ENCODE measurements around the gene HSFX3.
"Not testable (repeated sequence)": the region's sequence is repeated elsewhere in the genome, so short reads cannot be mapped to it uniquely, and the experiment has no call there.

The HSFX3 gene

DNA sequence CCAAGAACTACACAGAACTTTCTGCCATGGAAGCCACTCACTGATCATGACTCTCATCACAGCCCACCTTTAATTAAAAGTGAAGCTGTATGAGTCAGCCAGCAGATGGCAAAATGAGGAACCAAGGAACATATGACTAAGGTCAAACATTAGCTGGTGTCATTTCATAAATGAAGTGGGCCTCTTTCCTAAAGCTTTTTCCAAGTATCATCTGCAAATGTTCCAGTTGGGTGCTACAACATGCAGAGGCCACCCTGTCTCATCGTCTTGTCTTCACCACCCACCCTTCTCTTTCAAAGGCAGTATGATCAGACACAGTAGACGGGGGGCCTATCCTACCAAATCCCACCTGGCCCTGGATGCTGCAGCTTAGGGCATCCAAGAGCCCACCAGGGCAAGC lies 18.1 kb downstream of the HSFX3 start:
- Histone ChIP-seq H3K27ac (replicated peaks) (peak overlapping the region; percentile 38; the same call in 1 of the 2 replicates), H3K4me3 (replicated peaks; ENCODE audit: insufficient read depth, low read length) (no peak overlapping the region), H3K27me3 (ENCODE audit: insufficient read depth, poor library complexity, severe bottlenecking) (no peaks in the 10 kb centered on the region)
- TF ChIP-seq, protein P1, sequence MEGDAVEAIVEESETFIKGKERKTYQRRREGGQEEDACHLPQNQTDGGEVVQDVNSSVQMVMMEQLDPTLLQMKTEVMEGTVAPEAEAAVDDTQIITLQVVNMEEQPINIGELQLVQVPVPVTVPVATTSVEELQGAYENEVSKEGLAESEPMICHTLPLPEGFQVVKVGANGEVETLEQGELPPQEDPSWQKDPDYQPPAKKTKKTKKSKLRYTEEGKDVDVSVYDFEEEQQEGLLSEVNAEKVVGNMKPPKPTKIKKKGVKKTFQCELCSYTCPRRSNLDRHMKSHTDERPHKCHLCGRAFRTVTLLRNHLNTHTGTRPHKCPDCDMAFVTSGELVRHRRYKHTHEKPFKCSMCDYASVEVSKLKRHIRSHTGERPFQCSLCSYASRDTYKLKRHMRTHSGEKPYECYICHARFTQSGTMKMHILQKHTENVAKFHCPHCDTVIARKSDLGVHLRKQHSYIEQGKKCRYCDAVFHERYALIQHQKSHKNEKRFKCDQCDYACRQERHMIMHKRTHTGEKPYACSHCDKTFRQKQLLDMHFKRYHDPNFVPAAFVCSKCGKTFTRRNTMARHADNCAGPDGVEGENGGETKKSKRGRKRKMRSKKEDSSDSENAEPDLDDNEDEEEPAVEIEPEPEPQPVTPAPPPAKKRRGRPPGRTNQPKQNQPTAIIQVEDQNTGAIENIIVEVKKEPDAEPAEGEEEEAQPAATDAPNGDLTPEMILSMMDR (IDR thresholded peaks at IDR 0.05; ENCODE audit: insufficient read depth, low read length), result no peak
- TF ChIP-seq, protein P2, sequence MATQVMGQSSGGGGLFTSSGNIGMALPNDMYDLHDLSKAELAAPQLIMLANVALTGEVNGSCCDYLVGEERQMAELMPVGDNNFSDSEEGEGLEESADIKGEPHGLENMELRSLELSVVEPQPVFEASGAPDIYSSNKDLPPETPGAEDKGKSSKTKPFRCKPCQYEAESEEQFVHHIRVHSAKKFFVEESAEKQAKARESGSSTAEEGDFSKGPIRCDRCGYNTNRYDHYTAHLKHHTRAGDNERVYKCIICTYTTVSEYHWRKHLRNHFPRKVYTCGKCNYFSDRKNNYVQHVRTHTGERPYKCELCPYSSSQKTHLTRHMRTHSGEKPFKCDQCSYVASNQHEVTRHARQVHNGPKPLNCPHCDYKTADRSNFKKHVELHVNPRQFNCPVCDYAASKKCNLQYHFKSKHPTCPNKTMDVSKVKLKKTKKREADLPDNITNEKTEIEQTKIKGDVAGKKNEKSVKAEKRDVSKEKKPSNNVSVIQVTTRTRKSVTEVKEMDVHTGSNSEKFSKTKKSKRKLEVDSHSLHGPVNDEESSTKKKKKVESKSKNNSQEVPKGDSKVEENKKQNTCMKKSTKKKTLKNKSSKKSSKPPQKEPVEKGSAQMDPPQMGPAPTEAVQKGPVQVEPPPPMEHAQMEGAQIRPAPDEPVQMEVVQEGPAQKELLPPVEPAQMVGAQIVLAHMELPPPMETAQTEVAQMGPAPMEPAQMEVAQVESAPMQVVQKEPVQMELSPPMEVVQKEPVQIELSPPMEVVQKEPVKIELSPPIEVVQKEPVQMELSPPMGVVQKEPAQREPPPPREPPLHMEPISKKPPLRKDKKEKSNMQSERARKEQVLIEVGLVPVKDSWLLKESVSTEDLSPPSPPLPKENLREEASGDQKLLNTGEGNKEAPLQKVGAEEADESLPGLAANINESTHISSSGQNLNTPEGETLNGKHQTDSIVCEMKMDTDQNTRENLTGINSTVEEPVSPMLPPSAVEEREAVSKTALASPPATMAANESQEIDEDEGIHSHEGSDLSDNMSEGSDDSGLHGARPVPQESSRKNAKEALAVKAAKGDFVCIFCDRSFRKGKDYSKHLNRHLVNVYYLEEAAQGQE (IDR thresholded peaks at IDR 0.05; ENCODE audit: insufficient replicate concordance, low read depth), result no peak
- TF ChIP-seq POLR2AphosphoS5 (IDR thresholded peaks at IDR 0.05; ENCODE audit: low read depth) (no peak), GABPA (IDR thresholded peaks at IDR 0.05; ENCODE audit: low read depth) (no peak), SPI1 (IDR thresholded peaks at IDR 0.05; ENCODE audit: borderline replicate concordance, low read depth) (no peak)
- DNase-seq (ENCODE audit: low read depth in 1 of 2, low spot score in 1 of 2), result peak in 1 of 2 experiments; percentile 33

DNA sequence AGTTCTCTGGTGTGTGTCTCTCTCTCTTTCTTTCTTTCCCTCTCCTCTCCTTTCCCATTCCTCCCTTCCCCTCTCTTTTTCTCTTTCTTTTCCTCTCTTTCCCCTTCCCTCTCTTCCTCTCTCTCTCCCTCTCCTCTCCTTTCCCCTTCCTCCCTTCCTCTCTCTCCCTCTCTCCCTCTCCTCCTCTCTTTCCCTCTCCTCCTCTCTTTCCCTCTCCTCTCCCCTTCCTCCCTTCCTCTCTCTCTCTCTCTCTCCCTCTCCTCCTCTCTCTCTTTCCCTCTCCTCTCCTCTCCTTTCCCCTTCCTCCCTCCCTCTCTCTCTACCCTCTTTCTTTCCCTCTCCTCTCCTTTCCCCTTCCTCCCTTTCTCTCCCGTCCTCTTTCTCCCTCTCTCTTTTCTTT lies 21.3 kb downstream of the HSFX3 start:
- TF ChIP-seq SPI1 (IDR thresholded peaks at IDR 0.05; ENCODE audit: borderline replicate concordance, low read depth), result no peak
- DNase-seq (ENCODE audit: low read depth in 1 of 2, low spot score in 1 of 2), result no peak
- no peaks in the 10 kb centered on the region for H3K27me3 ChIP-seq (ENCODE audit: insufficient read depth, poor library complexity, severe bottlenecking)
- no peak overlapping the region for H3K27ac ChIP-seq (replicated peaks)
- no peak overlapping the region for H3K4me3 ChIP-seq (replicated peaks; ENCODE audit: insufficient read depth, low read length)

DNA sequence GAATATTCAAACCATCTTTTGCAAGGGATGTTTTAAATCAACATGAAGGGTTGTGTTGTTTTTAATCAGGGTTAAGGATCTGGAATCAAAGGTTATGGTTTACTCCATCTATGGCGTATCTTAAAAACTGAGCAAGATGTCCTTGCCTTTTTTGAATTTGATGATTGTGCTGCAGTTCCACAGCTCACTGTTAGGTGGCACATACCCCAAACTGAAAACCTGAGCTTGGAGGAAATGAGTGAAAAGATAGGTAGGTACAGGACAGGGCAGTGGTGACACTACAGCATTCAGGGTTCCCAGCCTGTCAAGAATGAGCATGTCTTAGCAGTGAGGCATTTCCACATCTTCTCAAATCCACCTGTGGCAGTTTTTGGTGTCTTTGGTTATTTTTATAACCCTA lies 22.0 kb downstream of the HSFX3 start:
- Histone ChIP-seq H3K27ac (replicated peaks) (no peak overlapping the region), H3K4me3 (replicated peaks; ENCODE audit: insufficient read depth, low read length) (no peak overlapping the region), H3K27me3 (ENCODE audit: insufficient read depth, poor library complexity, severe bottlenecking) (no peaks in the 10 kb centered on the region)
- DNase-seq (ENCODE audit: low read depth in 1 of 2, low spot score in 1 of 2), result peak in 1 of 2 experiments; percentile 44
- TF ChIP-seq GABPA (IDR thresholded peaks at IDR 0.05; ENCODE audit: low read depth), result no peak
- TF ChIP-seq, protein P1 (IDR thresholded peaks at IDR 0.05; ENCODE audit: insufficient read depth, low read length), result peak; percentile 12

DNA sequence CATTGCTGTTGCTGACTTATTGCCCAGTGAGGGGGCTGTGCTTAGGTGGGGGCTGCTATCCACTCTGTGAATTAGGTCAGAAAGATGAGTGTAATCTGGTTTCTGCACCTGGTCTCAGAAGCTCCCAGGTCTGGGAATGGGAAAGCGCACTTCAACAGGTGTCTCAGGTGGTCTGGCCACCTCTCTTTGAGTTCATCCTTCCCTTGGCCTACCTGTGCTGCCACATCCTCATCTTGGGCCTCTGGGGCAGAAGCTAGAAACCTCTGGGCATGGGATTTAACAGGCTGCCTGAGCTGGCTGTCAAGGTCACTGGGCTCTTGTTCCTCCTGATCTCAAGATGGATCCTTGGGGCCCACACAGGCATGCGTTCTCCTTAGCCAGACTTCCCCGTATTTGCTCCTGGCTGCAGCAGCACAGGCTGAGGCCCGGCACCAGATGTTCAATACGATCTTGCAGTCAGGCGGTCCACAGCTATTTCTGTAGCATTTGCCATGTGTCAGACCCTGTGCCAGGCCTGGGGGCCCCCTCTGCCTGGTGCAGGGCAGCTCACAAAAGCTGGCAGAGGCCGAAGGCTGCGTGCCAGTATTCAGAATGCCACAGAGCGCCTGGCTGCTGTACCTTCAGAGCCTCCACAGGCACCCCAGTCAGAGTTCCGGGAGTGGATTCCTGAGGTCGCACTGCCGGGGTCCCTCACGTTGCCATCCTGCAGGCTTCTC lies 23.2 kb downstream of the HSFX3 start:
- peak overlapping the region; percentile 84 for H3K27ac ChIP-seq (replicated peaks)
- not testable (repeated sequence) for DNase-seq (ENCODE audit: low read depth in 1 of 2, low spot score in 1 of 2); H3K4me3 ChIP-seq (replicated peaks; ENCODE audit: insufficient read depth, low read length); H3K27me3 ChIP-seq (ENCODE audit: insufficient read depth, poor library complexity, severe bottlenecking)

DNA sequence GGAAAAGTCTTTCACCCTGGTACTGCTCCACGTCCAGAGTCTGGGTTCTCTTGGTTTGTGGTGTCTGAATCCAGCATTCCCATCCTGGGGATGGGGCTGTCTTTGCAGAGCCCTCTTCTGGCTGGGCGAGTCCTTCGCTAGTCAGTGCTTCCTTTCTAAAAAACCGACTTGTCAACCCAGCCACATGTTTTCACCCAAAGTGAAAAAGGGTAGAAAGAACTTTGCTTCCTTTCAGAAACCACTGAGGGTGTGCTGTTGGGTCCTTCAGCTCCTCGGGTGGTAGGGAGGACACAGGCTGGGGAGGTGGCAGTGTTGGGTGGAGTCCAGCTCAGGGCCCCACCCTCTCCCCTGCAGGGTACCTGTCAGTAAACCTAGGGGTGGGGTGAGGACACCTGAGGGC lies 23.8 kb downstream of the HSFX3 start:
- H3K4me3 ChIP-seq (replicated peaks; ENCODE audit: insufficient read depth, low read length); H3K27me3 ChIP-seq (ENCODE audit: insufficient read depth, poor library complexity, severe bottlenecking); DNase-seq (ENCODE audit: low read depth in 1 of 2, low spot score in 1 of 2): not testable (repeated sequence)
- H3K27ac ChIP-seq (replicated peaks), result peak overlapping the region; percentile 84

DNA sequence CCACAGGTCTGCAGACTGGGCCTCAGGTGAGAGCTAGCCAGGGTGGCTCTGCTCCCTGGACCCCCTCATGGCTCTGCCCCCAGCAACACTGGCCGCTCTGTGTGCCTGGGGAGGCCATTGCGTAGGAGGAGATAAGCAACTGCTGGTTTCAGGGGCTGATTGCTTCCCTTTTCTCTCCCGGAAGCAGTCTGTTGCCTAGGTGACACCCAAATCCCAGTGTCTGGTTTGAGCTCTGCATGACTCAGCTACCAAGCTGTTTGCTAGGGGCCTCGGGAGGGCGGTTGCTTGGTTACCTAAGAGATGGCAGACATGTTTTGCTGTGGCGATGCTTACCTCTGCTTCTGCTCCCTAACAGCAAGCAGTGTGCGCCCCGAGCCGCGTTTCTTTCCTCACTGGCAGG lies 24.3 kb downstream of the HSFX3 start:
- peak overlapping the region; percentile 88 for H3K27ac ChIP-seq (replicated peaks)
- not testable (repeated sequence) for H3K4me3 ChIP-seq (replicated peaks; ENCODE audit: insufficient read depth, low read length); H3K27me3 ChIP-seq (ENCODE audit: insufficient read depth, poor library complexity, severe bottlenecking)
- DNase-seq (ENCODE audit: low read depth in 1 of 2, low spot score in 1 of 2), result peak; percentile 47 to 87

DNA sequence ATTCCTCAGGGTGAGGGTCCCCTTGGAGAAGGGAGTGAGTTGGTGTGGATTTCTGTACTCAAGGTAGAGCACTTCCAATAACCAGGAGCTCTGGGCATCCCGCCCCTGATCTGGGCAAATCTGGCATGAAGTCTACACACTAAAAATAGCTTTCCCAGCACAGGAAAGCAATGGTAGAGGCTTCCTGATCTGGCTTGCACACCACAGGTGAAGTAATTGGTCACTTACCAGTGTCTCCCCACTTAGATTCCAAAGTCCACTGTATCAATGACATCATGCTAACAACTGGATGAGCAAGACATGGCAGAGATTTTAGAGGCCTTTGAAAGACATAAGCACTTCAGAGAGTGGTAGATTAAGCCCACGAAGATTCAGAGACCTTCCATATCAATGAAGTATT lies 26.8 kb downstream of the HSFX3 start:
- H3K4me3 ChIP-seq (replicated peaks; ENCODE audit: insufficient read depth, low read length), result no peak overlapping the region
- DNase-seq (ENCODE audit: low read depth in 1 of 2, low spot score in 1 of 2), result no peak
- TF ChIP-seq SPI1 (IDR thresholded peaks at IDR 0.05; ENCODE audit: borderline replicate concordance, low read depth) (no peak), GABPA (IDR thresholded peaks at IDR 0.05; ENCODE audit: low read depth) (no peak), POLR2AphosphoS5 (IDR thresholded peaks at IDR 0.05; ENCODE audit: low read depth) (no peak)
- TF ChIP-seq, protein P2 (IDR thresholded peaks at IDR 0.05; ENCODE audit: insufficient replicate concordance, low read depth), result no peak
- TF ChIP-seq, protein P1 (IDR thresholded peaks at IDR 0.05; ENCODE audit: insufficient read depth, low read length), result no peak
- no peaks in the 10 kb centered on the region for H3K27me3 ChIP-seq (ENCODE audit: insufficient read depth, poor library complexity, severe bottlenecking)
- no peak overlapping the region for H3K27ac ChIP-seq (replicated peaks)
